Fibroblast of lung (primary cell): ENCODE data around the gene MEGF9.

ENCODE experiments used
- CTCF ChIP-seq, 2 donors: IDR thresholded peaks in 1 of 2; conservative IDR thresholded peaks in 1 of 2; 1 replicate in 1 of 2; 2 replicates in 1 of 2; pipeline ENCODE4 v1.5.1; 2011 to 2012; ENCODE audit warnings: low read length in 2 of 2, control low read depth in 1 of 2, inconsistent platforms in 1 of 2, low read depth in 1 of 2, mild to moderate bottlenecking in 1 of 2
- EZH2 ChIP-seq: IDR thresholded peaks from 2 replicates; pipeline ENCODE4 v1.5.1; 2012; ENCODE audit warnings: low read length, control low read depth, mild to moderate bottlenecking; ENCODE audit errors: missing control alignments

DNA sequence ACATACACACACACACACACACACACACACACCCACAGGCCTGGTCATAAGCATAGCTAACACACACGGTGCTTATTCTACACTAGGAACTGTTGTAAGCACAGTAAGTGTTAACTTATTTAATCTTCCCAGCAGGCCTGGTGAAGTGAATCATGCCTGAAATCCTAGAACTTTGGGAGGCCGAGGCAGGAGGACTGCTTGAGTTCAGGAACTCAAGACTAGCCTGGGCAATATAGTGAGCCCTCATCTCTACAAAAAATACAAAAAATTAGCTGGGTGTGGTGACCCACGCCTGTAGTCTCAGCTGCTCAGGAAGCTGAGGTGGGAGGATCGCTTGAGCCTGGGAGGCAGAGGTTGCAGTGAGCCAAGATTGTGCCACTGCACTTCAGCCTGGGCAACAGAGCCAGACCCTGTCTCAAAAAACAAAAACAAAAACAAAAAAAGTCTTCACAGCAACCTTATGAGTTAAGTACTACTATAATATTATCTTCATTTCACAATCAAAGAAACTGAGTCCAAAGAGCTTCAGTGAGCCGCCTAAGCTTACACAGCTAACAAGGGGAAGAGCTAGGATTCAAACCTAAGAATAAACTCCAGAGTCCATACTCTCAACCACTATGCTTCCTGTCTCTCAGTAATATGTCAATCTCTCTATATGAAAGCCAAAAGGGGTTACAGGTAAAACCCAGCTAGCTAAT is 2.3 kb downstream of the MEGF9 start:
- no peak for TF ChIP-seq CTCF (conservative IDR thresholded peaks at IDR 0.05 in 1 of 2, IDR thresholded peaks at IDR 0.05 in 1 of 2; ENCODE audit: low read depth in 1 of 2, low read length in 2 of 2)
- no peak for TF ChIP-seq EZH2
